ENCODE measurements around the gene GPATCH2L.

GRCh38 chr14:76250302-76250701 lies 98.6 kb downstream of the GPATCH2L start:
- no peak for TF ChIP-seq CTCF (IDR thresholded peaks at IDR 0.05)
- TF ChIP-seq POLR2A (IDR thresholded peaks at IDR 0.05): no peak

Measured in thyroid gland (tissue), 4 donors.